Endodermal cell (in vitro differentiated cells): Measurements from ENCODE around the gene GLDN. TPM values are rescaled to one million over a fixed set of nuclear protein-coding genes. Genes with fewer than 3 reads are reported as not detected.

Source experiments
- DNase-seq: peaks from one replicate; pipeline ENCODE4 v3.0.0-alpha.2; 2017
- H3K27ac ChIP-seq: 2 replicates; pipeline ENCODE4 v1.5.1; 2013; ENCODE audit warnings: mild to moderate bottlenecking, low read depth, low read length, moderate library complexity
- H3K27me3 ChIP-seq: 2 replicates; pipeline ENCODE4 v1.6.1; 2013; ENCODE audit warnings: mild to moderate bottlenecking, low read length, moderate library complexity; ENCODE audit not compliant: insufficient read depth, control insufficient read depth, poor library complexity, severe bottlenecking
- H3K36me3 ChIP-seq: 2 replicates; pipeline ENCODE4 v1.7.0; 2013; ENCODE audit warnings: mild to moderate bottlenecking, low read length, moderate library complexity; ENCODE audit not compliant: control insufficient read depth, insufficient read depth
- H3K4me1 ChIP-seq: one replicate; pipeline ENCODE4 v1.7.0; 2013; ENCODE audit warnings: low read length; ENCODE audit not compliant: control insufficient read depth, insufficient read depth
- H3K4me3 ChIP-seq: 2 replicates; pipeline ENCODE4 v1.5.1; 2013; ENCODE audit warnings: mild to moderate bottlenecking, low read length, moderate library complexity
- H3K9ac ChIP-seq: 2 replicates; pipeline ENCODE4 v1.6.1; 2013; ENCODE audit warnings: mild to moderate bottlenecking, low read length, moderate library complexity; ENCODE audit not compliant: poor library complexity, severe bottlenecking; ENCODE audit errors: extremely low read depth
- H3K9me3 ChIP-seq: 2 replicates; pipeline ENCODE4 v1.6.1; 2013; ENCODE audit warnings: mild to moderate bottlenecking, low read length, moderate library complexity; ENCODE audit not compliant: control insufficient read depth
- H3K27ac Mint-ChIP-seq: 2 replicates; pipeline ENCODE4 v1.8.0; 2020; ENCODE audit warnings: mixed read lengths
- H3K27me3 Mint-ChIP-seq: 2 replicates; pipeline ENCODE4 v1.8.0; 2021; ENCODE audit warnings: mild to moderate bottlenecking, mixed read lengths; ENCODE audit not compliant: insufficient read depth
- H3K36me3 Mint-ChIP-seq: 2 replicates; pipeline ENCODE4 v1.8.0; 2020; ENCODE audit warnings: low read depth, mixed read lengths
- H3K4me1 Mint-ChIP-seq: 2 replicates; pipeline ENCODE4 v1.8.0; 2020; ENCODE audit warnings: mixed read lengths
- H3K4me3 Mint-ChIP-seq: 2 replicates; pipeline ENCODE4 v1.8.0; 2020; ENCODE audit warnings: mild to moderate bottlenecking, moderate library complexity, mixed read lengths
- H3K9me3 Mint-ChIP-seq: 2 replicates; pipeline ENCODE4 v1.8.0; 2020; ENCODE audit warnings: mild to moderate bottlenecking, mixed read lengths
- CTCF ChIP-seq: fragments of 200-600 bp; sonication (generic); conservative IDR thresholded peaks from 2 replicates; pipeline ENCODE4 v1.5.0; 2021; ENCODE audit warnings: antibody characterized with exemption, mild to moderate bottlenecking
- WGBS, 2 experiments: methylation state at CpG; one replicate each; pipeline versions ENCODE4 v1.1.5 to v1.1.7; 2013; ENCODE audit warnings: missing lambda C conversion rate in 2 of 2, mixed read lengths in 1 of 2; ENCODE audit not compliant: insufficient coverage in 1 of 2, insufficient read length in 1 of 2; 5-methylcytosine and 5-hydroxymethylcytosine counted together
- total RNA-seq, 2 donors: library from RNA; stranded (reverse); fragmentation: NEBNext Ultra II Directional in 1 of 2; extraction: Animal tissue kit (Norgen Biotek cat#: 25700) in 1 of 2; gene quantifications; 2 replicates in 1 of 2; 3 replicates in 1 of 2; pipeline ENCODE4 v1.2.1, GENCODE V29; 2021

The GLDN gene
- total RNA-seq, 2 donors from 2014 or later, result 0.62 to 1.7 TPM

DNA sequence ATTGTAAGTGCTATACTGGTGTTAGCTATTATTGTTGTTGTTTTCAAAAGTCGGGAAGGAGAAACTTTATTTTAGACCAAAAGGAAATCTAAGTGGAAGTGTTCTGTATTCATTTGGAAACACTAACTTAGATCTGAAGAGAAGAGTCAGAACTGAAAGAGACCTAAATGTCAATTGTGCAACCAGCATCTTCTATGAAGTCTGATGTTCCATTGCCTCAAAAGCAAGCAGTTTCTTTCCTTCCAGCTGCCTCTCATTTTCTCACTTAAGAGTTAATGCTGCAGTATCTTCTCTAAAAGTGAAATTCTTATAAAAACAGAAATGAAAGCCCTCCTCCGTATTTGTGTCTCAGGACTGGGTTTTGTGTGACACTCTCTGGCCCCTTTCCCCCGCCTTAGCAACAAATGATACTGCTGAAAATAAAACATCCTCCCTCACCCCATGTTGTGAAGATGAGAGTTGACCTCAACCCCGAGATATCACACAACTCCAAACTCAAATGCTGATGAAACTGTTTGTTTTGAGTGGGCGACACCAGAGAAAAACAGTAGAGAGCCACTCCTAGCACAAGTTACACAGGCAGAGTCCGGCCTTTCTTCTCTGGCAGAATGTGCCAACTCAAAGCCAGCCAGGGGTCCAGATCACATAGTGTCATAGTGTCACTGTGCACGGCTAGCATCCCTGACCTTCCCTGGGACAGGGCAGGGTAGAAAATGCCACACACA, 48.9 kb downstream of the GLDN start:
- Mint-ChIP-seq H3K36me3 (no peaks in the 10 kb centered on the region), H3K27ac (peak overlapping the region; percentile 46), H3K4me3 (no peak overlapping the region), H3K4me1 (peaks cover 5% of the 10 kb centered on the region), H3K27me3 (peaks cover 18% of the 10 kb centered on the region), H3K9me3 (peaks cover 10% of the 10 kb centered on the region)
- peak; percentile 63 for DNase-seq
- H3K27me3 ChIP-seq, result no peaks in the 10 kb centered on the region
- peak overlapping the region; percentile 55 for H3K27ac ChIP-seq
- peak overlapping the region; percentile 17 for H3K9ac ChIP-seq
- no peak for TF ChIP-seq CTCF
- H3K4me1 ChIP-seq, result peaks cover 8% of the 10 kb centered on the region
- WGBS, 2 experiments, result 70 to 80% methylated on average over 2 to 7 of the region's 7 CpGs
- no peaks in the 10 kb centered on the region for H3K9me3 ChIP-seq
- H3K36me3 ChIP-seq, result no peaks in the 10 kb centered on the region
- no peak overlapping the region for H3K4me3 ChIP-seq

DNA sequence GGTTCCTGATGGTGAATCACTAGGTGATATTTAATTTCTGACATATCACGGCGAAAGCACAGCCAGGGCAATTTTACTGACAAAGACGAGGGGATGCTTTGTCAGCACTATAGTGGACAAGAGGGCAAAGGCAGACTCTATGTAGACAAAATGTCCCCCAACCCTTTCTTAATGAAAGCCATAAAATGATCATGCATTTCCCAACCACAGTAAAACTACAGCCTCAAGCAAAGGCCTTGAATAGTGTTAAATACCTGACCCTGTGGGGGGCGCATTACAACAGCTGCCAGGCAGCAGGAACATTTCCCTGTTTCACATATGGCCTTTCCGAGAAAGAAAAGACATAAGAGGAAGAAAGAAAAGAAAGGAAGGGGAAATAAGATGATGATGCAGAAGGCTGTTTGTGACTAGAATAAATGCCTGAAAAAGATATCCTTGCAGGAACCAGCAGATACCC, 49.5 kb downstream of the GLDN start:
- Mint-ChIP-seq H3K9me3 (peaks cover 10% of the 10 kb centered on the region), H3K4me1 (peaks cover 5% of the 10 kb centered on the region), H3K36me3 (no peaks in the 10 kb centered on the region), H3K27me3 (peaks cover 18% of the 10 kb centered on the region), H3K4me3 (no peak overlapping the region), H3K27ac (peak overlapping the region; percentile 46)
- WGBS, 2 experiments, result 63 to 70% methylated on average over 5 of the region's 5 CpGs
- DNase-seq, result peak; percentile 87
- no peak overlapping the region for H3K4me3 ChIP-seq
- peak overlapping the region; percentile 55 for H3K27ac ChIP-seq
- no peaks in the 10 kb centered on the region for H3K27me3 ChIP-seq
- H3K9ac ChIP-seq, result peak overlapping the region; percentile 17
- H3K36me3 ChIP-seq, result no peaks in the 10 kb centered on the region
- peak; percentile 27 for TF ChIP-seq CTCF
- H3K9me3 ChIP-seq, result no peaks in the 10 kb centered on the region
- peaks cover 8% of the 10 kb centered on the region for H3K4me1 ChIP-seq

DNA sequence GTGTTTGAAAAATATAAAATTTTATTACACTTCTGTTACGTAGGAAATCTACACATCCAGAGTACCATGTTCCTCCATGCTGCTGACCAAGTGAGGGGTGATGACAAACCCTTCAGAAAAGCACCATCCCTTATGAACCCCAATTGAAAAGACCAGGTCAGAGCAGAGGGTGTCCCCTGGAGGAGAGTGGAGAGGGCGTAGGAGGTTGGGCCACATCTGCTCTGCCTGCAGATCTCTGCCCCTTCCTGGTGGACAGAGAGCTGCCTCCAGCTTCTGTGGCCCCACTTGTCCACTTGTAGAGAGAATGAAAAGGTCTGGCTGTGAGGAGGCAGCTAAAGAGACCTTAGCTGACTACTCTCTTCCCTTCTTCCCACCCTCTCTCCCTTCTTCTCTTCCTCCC, 55.5 kb downstream of the GLDN start:
- no peak for DNase-seq
- no peak overlapping the region for H3K4me3 ChIP-seq
- Mint-ChIP-seq H3K9me3 (peaks cover 5% of the 10 kb centered on the region), H3K36me3 (no peaks in the 10 kb centered on the region), H3K4me3 (no peak overlapping the region), H3K27me3 (peaks cover 37% of the 10 kb centered on the region), H3K4me1 (peaks cover 5% of the 10 kb centered on the region), H3K27ac (no peak overlapping the region)
- 97 to 100% methylated on average over 1 to 2 of the region's 2 CpGs for WGBS, 2 experiments
- H3K36me3 ChIP-seq, result no peaks in the 10 kb centered on the region
- peaks cover 8% of the 10 kb centered on the region for H3K4me1 ChIP-seq
- H3K9me3 ChIP-seq, result no peaks in the 10 kb centered on the region
- H3K27me3 ChIP-seq, result peaks cover 24% of the 10 kb centered on the region
- TF ChIP-seq CTCF, result no peak
- H3K9ac ChIP-seq, result no peak overlapping the region
- no peak overlapping the region for H3K27ac ChIP-seq
